Measurements from ENCODE around the gene SPC25.
A peak's percentile ranks its signal among the peaks of the same experiment; 100 is the strongest.
"Not testable (repeated sequence)": the region's sequence is repeated elsewhere in the genome, so short reads cannot be mapped to it uniquely, and the experiment has no call there.

Gene SPC25, protein sequence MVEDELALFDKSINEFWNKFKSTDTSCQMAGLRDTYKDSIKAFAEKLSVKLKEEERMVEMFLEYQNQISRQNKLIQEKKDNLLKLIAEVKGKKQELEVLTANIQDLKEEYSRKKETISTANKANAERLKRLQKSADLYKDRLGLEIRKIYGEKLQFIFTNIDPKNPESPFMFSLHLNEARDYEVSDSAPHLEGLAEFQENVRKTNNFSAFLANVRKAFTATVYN

DNA sequence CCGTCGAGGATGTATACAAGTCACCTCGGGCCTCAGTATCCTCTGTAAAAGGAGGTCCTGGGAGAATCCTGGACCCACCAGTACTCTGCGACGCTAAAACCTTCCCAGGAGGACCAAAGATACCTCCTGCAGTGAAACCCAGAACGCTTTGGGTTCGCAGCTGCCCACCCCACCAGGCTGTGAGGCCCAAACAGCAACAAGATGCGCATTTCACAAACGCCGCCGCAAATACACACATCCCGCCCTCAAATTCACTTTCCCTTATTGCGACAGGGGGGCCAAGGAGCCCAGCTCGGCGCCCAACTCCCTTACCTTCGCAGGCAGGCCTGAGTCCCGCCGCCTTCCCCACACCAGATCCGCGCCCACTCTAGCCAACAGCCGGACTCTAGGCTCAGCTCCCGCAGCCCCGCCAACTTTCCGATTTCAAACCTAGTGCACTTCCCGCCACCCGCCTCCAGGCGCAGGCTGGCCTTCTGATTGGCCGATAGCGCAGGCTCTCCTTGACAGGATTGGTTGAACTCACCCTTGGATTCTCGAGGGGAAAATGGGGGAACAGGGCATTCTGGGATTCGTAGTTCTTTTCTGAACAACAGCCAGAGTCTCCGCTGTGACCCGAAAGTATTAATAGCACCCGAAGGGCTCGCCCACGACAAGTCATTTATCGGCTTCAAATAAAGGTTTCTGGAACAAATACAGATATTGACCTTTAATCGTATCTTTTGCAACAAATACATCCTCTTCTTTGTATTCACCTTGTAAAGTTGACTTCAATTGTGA is at the start of gene SPC25:
SPC25 (minus strand) TSS at position 425 of the 777 bp plus-strand sequence. CDS start 911 bp downstream, outside the sequence.
- peak; percentile 80 to 97 for DNase-seq

DNA sequence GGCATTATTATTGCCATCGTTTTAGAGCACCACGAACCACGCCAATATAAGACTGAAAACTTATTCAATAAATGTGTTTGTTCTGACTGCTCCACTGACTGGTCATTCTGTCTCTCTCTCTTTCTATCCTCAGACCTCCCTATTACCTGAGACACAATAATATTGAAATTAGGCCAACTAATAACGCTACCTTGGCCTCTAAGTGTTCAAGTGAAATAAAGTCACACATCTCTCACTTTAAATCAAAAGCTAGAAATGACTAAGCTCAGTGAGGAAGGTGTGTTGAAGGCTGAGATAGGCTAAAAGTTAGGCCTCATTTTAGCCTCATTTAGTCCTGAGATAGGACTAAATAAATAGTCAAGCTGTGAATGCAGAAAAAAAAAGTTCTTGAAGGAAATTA is 49.7 kb upstream of the SPC25 start:
- DNase-seq: no peak

DNA sequence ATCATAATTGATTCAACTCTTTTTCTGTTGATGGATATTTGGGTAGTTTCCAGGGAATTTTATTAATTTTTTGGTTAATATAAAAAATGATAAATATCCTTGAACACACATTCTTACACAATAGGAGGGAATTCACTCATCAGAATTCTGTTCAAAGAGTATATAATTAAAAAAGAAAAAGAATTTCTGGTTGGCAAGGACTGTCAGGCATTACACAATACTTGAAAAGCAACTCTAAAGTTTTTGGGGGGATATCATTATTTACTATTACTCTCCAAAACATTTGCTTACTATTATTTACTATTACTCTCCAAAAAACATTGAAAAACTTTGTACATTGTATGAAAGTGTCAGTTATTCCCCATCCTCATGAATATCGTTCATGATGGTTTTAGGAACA is 48.8 kb upstream of the SPC25 start:
- no peak for DNase-seq

DNA sequence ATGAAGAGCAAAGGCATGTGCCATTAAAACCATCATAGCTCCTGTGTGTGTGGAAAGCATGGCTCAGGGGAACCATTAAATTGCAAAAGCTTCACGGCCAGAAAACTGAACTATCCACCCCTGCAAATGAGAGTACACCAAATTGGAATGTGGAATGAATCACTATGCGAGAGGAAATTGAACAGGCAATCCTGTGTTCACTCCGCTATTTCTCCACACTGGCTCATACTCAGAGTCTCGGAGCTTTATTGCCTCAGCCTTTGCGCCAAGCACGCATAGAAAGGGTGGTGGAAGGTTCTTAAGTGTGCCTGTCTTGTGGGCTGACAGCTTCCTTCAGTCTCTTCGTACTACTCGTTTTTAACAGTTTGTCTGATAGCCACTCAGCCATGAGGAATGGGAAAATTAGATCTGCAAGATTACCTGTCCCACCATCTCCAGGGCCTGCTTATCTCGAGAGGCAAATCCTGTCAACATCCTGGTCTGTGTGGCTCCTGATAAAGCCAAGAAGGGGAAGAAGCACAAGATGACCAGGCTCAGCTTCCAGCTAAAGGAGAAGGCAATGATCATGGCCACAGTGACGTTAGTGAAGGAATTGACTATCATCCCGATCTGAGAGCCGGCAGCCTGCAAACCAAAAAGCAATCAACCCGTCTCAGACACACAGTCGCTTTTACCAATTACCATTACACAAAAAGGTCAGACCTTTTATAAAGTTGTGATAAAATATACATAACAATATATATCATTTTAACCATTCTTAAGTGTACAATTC is 45.8 kb upstream of the SPC25 start:
- no peak for DNase-seq

DNA sequence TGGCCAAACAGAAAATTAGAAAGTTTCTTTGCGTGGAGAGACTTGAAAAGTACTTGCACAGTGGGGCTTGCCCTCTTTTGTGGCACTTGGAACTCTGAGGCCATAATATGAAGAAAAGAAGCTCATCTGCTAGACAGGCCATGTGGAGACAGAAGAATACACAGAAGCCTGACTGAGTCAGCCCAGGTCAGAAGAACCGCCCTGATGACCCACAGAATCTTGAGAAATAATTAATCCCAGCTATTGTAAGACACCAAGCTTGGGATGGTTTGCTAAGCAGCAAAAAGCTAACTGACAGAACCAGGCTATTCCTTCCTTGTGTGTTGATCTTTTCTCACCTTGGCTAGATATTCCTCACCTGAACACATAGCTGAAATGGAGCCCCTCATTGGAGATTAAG is 44.6 kb upstream of the SPC25 start:
- no peak for DNase-seq

DNA sequence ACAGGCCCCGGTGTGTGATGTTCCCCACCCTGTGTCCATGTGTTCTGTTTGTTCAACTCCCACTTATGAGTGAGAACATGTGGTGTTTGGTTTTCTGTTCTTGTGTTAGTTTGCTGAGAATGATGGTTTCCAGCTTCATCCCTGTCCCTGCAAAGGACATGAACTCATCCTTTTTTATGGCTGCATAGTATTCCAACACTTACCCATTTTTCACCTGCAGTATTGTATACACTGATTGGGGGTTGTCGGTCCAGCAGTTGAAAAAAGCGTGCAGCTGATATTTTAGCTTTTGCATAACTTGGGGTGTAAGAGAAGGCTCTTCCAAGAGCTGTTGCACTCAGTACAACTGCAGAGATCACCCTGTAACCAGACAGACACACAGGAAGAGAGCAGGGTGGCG is 41.9 kb upstream of the SPC25 start:
- DNase-seq: not testable (repeated sequence)

DNA sequence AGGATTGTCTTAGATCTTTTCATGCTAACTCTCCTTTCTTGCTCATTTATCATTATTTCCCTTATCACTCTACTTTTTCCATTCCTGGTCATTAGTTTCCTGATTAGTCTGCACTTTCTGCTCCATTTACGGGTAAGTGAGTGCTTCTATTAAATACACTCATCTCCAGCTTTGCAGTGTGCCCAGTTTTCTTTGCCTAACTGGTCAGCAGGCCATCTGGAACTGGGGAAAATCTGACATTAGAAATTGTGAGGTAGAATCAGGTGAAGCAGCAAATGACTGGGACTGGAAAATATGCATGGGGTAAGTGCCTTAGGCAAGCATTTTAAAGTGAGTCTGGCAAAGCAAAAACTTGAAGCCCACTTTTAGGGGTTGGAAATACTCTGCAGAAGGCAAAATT is 40.0 kb upstream of the SPC25 start:
- DNase-seq: no peak

DNA sequence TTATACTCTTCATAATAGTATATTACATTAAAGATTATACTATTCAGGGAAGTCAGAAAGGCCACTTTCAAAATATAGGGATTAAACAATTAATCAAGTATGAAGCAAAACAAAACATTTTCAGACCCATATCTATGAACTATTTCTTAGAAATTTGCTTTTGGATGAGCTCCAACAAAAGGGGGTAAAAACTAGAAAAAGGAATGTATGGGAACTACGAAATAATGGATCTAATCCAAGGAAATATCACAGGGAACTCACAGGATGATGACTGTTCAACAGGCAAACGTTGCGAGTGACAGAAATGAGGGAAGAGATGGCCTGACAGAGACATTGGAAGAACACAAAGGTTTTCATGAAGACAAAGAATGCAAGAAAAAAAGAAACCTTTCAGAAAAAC is 38.8 kb upstream of the SPC25 start:
- no peak for DNase-seq

DNA sequence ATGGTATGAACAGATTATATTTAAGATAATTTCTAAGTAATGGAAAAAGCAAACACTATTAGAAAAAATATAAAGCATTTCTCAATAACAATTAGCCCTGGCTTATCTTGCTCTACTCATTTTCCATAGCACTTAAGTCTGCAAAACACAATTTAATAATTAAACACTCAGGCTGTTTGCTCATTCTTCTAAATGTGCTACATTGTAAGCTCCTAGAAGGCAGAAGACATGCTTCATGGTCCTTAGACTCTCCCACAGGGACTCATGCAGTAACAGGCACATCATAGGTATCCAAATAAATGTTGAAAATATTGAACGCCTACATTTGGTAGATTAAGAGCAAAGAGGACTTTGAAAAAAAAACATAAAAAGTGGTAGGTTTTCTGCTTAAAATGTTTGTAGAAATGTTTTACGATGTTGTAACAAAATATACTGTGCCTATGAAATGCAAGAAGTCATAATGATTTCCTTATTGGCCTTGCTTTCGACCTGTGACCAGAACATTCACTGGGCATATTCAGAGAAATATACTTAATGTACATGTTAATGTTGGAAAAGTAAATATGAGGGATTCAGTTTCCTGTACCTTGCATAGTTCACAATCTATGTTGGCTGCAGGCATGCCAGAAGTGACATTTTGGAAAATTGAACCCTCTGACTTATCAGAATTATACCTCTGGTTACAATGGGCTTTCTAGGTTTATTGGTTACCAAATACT is 38.0 kb upstream of the SPC25 start:
- no peak for DNase-seq

DNA sequence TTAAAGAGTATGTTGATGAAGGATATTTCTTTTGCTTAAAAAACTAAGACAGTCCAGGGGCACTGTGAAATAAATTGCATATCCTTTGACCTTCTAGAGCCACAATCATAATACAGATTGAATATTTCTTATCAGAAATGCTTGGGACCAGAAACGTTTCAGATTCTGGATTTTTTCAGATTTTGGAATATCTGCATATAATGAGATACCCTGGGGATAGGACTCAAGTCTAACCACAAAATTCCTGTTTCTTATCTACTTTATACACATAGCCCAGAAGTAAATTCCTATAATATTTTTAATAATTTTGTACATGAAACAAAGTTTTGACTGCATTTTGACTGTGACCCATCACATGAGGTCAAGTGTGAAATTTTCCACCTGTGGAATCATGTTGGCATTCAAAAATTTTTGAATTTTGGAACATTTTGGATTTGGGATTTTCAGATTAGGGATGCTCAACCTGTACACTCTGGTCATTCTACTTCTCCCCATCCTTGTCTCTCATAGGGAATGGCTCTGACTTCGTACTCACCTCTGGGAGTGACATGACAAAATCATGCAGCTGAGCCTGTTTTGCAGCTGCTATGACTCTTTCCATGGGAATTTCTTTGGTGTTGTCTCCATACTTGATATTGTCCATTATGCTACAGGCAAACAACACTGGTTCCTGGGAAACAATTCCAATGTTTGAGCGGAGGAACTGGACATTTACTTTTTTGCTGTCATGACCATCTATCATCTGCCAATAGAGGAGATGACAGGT is 36.6 kb upstream of the SPC25 start:
- no peak for DNase-seq

DNA sequence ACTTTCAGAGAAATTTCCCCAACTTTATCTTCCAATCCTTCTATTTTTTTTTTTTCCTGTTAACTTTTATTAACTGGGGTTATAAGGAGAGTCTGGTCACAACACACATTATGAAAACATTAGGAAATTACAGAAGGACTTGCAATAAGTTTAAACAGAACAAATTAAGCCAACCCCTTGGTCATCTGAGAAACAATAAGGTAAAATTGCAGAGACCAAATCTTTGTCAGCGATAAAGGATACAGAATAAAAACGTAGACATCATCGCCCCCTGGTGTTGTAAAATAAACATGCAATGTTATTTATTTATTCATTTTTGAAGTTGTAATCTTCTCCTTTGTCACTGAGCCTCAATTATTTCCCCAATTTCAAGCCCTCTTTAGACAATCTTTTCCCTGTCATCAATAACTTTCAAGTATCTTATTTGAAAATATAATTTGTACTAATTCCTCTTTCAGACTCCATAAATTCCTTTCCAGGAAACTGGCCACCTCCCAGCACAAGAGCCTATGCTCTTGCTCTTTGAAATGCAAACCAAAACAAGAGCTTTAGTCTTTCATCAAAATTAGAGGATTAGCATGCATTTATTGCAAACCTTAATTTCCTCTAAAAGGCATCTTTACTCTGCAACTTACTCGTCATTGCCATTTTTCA is 30.4 kb upstream of the SPC25 start:
- peak in 1 of 2 experiments; percentile 69 for DNase-seq

DNA sequence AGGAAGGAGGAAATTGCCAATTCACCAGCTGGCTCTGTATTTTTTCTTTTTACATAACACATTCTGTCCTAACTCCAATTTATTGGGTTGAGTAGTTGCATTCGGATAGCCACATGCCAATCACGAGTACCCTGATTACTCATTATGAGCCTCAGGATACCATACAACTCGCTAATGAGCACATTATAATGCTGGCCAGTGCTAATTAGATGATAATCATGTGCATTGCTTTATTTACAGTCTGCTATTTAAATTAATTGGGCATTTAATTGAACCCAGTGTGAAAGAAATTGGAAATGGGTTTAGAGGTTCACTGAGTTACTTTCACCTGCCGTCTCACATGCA is 26.1 kb upstream of the SPC25 start:
- DNase-seq: no peak

DNA sequence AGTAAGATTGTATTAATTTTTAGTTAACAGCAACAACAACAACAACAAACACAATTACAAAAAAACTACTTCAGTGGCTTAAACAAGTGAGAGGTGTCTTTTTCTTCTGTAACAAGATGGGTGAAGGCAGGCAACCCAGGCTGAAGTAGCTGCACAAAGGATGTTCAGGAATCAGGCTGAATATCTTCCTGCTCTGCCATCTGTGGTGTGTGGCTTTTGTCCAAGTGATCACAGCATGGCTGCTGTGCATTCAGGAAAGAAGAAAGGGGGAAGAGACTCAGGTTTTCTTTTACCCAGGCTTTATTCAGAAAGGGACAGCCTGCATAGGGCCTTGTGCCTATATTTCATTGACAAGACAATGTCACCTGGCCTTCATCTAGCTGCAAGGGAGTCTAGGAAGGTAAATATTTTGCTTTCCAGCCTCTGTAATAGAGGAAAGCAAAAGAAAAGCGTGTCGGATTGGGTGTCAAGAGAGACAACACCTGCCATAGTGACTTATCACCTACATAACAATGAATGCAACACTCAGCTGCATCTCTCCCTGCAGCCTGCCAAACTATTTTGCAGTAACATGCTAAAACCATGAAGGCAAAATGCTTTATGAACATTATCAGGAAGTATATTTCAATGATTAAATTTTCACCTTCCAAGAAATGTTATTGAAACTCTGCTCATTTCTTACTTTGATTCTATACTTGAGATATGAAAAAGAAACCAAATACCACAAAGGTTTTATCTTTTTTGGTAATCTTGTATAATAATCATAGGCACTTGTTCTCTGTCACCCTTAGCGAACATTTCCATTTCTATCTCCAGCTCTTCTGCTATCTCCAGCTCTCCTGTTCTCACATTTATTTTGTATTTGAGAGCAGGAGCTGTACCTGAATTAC is 25.5 kb upstream of the SPC25 start:
- peak; percentile 68 to 88 for DNase-seq

DNA sequence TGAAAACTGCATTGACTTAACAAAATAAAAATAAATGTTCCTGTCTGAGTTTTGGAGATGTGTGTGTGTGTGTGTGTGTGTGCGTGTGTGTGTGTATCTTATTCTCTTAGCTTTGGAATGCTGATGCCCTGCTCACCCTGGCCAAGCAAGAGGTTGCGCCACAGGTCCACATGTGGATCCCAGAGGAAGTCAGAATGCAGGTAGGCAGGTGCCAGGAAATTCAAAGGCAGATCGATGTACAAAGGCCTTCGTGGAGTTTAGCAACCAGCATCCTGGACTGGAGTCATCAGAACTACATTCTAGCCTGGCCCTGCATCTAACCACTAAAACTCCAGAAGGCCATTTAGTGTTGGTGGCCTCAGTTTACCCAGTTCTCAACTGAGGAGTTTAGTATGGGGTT is 23.3 kb upstream of the SPC25 start:
- DNase-seq: no peak

DNA sequence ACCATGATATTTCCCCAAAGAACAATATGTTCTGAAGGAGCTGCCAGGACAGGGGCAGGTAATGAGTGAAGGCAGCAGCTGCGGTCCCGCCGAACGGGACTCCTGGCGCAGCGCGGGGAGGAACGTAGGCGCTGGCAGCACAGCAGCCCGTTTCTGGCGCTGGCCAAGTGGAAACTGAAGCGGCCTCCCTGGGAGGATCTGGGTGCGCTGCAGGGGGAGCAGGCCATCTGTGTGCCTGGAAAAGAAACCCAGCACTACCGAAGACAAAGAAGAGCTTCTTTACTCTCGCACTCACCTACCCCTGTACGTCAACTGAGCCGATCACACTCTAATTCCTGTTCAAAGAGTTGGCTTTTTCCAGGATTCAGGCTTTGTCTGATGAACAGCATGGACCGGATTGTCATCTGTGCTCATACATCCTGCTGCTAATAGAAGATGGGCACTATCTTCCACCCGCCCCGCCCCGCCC is 22.7 kb upstream of the SPC25 start:
- peak; percentile 83 to 94 for DNase-seq

DNA sequence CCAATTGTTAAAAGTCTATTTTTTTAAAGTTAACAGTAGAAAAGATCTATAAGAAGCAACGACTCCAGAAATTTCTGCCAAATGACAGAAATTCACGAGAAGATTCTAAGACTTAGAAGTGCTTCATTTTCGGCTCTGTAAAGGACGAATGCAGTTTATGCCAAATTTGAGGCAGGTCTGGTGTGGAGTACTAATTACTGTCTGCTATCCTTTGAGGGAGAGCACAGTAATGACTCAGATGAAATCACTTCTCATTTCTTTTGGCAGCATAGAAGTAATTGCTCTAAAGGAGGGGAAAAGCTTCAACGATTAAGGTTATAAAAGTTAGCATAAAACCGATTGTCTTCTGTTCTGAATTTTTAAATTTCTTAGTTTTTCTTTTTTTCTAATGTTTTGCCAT is 22.2 kb upstream of the SPC25 start:
- peak; percentile 72 to 82 for DNase-seq

DNA sequence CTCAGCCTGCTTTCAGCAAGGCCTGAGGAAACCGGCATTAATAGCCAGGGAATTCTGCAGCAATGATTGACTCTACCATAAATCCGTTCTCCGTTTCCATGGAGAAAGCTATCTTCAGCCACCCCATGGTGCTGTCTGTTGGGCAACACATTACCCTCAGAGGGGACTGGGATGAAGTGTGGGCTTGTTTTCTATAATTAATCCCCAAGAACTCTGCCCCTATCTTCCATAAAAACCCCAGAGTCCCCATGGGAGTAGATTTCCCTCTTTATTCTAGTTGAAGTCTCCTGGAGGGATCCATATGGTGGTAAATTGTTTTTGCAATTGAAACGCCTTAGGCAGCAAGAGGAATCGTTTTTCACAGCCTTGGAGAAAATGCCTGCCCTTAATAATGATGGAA is 20.1 kb upstream of the SPC25 start:
- peak; percentile 30 to 49 for DNase-seq

DNA sequence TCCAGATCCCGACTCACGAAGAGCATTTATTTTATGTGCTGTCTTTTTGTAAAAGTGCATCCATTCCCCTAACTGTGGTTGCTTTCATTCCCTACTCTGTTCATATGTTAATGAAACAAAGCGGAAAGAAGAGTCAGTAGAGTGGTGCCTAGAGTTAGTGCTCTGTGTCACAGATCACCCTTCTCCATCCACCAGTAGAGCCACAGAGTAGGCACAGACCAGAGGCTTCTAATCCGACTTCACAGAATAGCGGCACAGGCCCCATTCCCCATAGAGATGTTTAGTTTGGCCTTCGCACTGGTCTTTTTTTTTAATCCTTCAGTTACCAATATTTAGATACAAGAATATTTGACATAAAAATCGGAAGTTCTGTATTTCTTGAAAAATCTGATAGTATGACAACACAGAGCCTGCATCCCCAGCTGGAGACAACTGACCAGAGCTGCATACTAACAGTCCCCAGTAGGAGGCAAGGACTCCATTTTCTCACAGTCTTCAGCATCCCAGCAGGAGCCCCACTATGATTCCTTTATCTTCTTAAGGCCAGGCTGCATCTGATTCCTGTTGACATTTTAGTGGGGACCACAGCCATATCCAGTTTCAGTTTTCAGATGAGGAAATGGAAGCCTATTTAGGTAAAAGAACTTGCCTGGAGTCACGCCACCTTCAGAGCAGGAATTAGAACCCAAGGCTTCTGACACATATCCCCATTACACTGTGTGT is 17.9 kb upstream of the SPC25 start:
- DNase-seq: no peak

DNA sequence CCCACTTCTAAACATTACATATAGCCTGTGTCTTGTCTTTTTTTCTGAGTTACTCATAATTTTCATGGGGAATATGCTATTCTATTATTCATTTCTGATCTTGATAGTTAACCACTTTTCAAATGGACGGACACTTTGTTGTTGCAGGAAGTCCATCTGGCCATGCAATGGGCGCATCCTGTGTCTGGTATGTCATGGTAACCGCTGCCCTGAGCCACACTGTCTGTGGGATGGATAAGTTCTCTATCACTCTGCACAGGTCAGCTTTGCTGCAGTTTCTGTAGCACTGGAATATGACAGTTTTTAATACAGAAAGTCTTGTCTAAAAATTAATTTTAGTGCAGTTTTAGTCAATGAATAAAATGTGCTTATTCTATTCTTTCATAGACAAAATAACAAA is 14.1 kb upstream of the SPC25 start:
- DNase-seq: no peak

DNA sequence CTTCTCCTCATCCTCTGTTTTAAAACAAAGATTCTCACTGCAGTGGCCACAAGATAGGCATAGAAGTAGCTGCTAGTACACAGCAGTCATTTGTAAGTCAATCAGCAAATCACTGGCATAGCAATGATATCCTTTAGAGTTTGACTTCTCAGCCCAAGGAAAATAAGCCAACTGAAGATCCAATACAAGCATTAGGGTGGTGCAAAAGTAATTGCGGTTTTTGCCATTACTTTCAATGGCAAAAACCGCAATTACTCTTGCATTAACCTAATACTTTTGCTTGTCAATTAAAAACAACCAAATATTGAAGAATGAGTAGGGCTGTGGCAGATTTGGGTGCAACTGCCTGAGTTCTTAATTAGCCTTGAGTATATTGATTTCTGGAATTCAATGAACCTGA is 13.7 kb upstream of the SPC25 start:
- DNase-seq: no peak
